HepG2 (cell line): ENCODE data around the gene CD300LB. TPM values are rescaled to one million over a fixed set of nuclear protein-coding genes. Genes with fewer than 3 reads are reported as not detected.

Experiments used
- ATAC-seq: fragments of 200-7000 bp; cut with Tn5 transposase; 3 replicates; pipeline ENCODE4 v1.9.1; 2020; ENCODE audit warnings: mild to moderate bottlenecking, moderate library complexity
- BruUV-seq: library from RNA; stranded (reverse); fragments of 400-500 nt; replicated peaks from 2 replicates; lab custom pipeline; 2021; lab: Mats Ljungman, UMichigan
- CTCF ChIA-PET: fragments of 300-600 bp; formaldehyde crosslinking; extraction: SDS; loops from one replicate; lab custom pipeline; 2021; ENCODE audit warnings: low total read pairs, inconsistent platforms, low intra/inter-chr PET ratio; lab: Yijun Ruan, JAX
- POLR2A ChIA-PET: fragments of 350-600 bp; sonication (Branson Sonifier 250); formaldehyde crosslinking; loops from one replicate; lab custom pipeline; 2020; ENCODE audit warnings: antibody characterized with exemption, inconsistent platforms; lab: Yijun Ruan, JAX
- DNase-seq: peaks from one replicate; pipeline ENCODE4 v3.0.0-alpha.2; 2015; ENCODE audit warnings: low spot score
- FAIRE-seq: peaks from 3 replicates; lab custom pipeline; 2011; peaks lifted over from hg19 to GRCh38; lab: Jason Lieb, UNC
- H2AFZ ChIP-seq: one replicate; pipeline ENCODE4 v1.6.1; 2011; ENCODE audit warnings: low read length, inconsistent platforms
- H3K27ac ChIP-seq: fragments of 300-600 bp; 3 replicates; pipeline ENCODE4 v1.8.0; 2011; ENCODE audit warnings: mixed run types, mild to moderate bottlenecking, mixed read lengths, low read length, inconsistent platforms; ENCODE audit not compliant: insufficient read depth; ENCODE audit errors: extremely low read length
- H3K27me3 ChIP-seq, 2 experiments: fragments of 200-600 bp in 1 of 2; 2 replicates in 1 of 2; 3 replicates in 1 of 2; pipeline versions ENCODE4 v1.6.0 to v1.8.0; 2011; ENCODE audit warnings: low read length in 2 of 2, mild to moderate bottlenecking in 2 of 2, moderate library complexity in 2 of 2, inconsistent platforms in 1 of 2; ENCODE audit not compliant: insufficient read depth in 2 of 2, control insufficient read depth in 1 of 2
- H3K36me3 ChIP-seq, 2 experiments: fragments of 200-600 bp in 1 of 2; replicated peaks in 1 of 2; 2 replicates in 1 of 2; 3 replicates in 1 of 2; pipeline versions ENCODE4 v1.5.1 to v1.8.0; 2011; ENCODE audit warnings: low read length in 2 of 2, inconsistent platforms in 1 of 2; ENCODE audit not compliant: insufficient read depth in 2 of 2, control insufficient read depth in 1 of 2
- H3K4me1 ChIP-seq: 2 replicates; pipeline ENCODE4 v1.5.1; 2012; ENCODE audit warnings: low read length, inconsistent platforms; ENCODE audit not compliant: insufficient read depth
- H3K4me2 ChIP-seq: 2 replicates; pipeline ENCODE4 v1.6.0; 2011; ENCODE audit warnings: low read depth, low read length, inconsistent platforms
- H3K4me3 ChIP-seq, 3 experiments: fragments of 200-600 bp in 1 of 3; sonication (generic), shearing (Covaris generic) in 1 of 3; replicated peaks in 1 of 3; 2 replicates each; pipeline ENCODE4 v1.5.1; 2011 to 2016; ENCODE audit warnings: low read length in 3 of 3, inconsistent platforms in 2 of 3, low read depth in 2 of 3, mild to moderate bottlenecking in 2 of 3, control low read depth in 1 of 3, mixed read lengths in 1 of 3; ENCODE audit not compliant: insufficient read depth in 1 of 3
- H3K79me2 ChIP-seq: one replicate; pipeline ENCODE4 v1.6.1; 2011; ENCODE audit warnings: low read length, inconsistent platforms; ENCODE audit not compliant: insufficient read depth
- H3K9ac ChIP-seq: 2 replicates; pipeline ENCODE4 v1.6.0; 2011; ENCODE audit warnings: mild to moderate bottlenecking, low read depth, low read length, inconsistent platforms; ENCODE audit not compliant: insufficient read depth
- H3K9me3 ChIP-seq: 2 replicates; pipeline ENCODE4 v1.5.1; 2012; ENCODE audit warnings: mild to moderate bottlenecking, low read length
- H4K20me1 ChIP-seq: 2 replicates; pipeline ENCODE4 v1.6.0; 2011; ENCODE audit warnings: inconsistent platforms, mild to moderate bottlenecking, low read length, moderate library complexity; ENCODE audit not compliant: insufficient read depth
- FOXO1 ChIP-seq: sonication (generic); formaldehyde crosslinking; IDR thresholded peaks from 2 replicates; pipeline ENCODE4 v1.4.0; 2020; ENCODE audit warnings: missing genetic modification reagents
- KLF9 ChIP-seq: IDR thresholded peaks from 2 replicates; pipeline ENCODE4 v1.6.1; 2016; ENCODE audit warnings: low read depth
- MBNL3 ChIP-seq: fragments of 250-450 bp; sonication (Bioruptor Pico); conservative IDR thresholded peaks from 2 replicates; pipeline ENCODE4 v1.8.0; 2022; ENCODE audit warnings: mild to moderate bottlenecking, inconsistent platforms
- NCOA5 ChIP-seq: sonication (generic); formaldehyde crosslinking; IDR thresholded peaks from 2 replicates; pipeline ENCODE4 v1.4.0; 2020; ENCODE audit warnings: missing genetic modification reagents
- NCOR1 ChIP-seq: fragments of 200-600 bp; sonication (generic); IDR thresholded peaks from 2 replicates; pipeline ENCODE4 v1.7.0; 2017; ENCODE audit warnings: antibody characterized with exemption, low read length, borderline replicate concordance
- SIN3B ChIP-seq: fragments of 150-350 bp; IDR thresholded peaks from 2 replicates; pipeline ENCODE4 v1.6.1; 2014; ENCODE audit warnings: low read length
- ZEB1 ChIP-seq: IDR thresholded peaks from 2 replicates; pipeline ENCODE4 v1.6.1; 2012; ENCODE audit warnings: mild to moderate bottlenecking, low read depth, inconsistent platforms; ENCODE audit not compliant: insufficient replicate concordance
- ZKSCAN8 ChIP-seq: IDR thresholded peaks from 2 replicates; pipeline ENCODE4 v1.6.1; 2016; ENCODE audit warnings: borderline replicate concordance, missing genetic modification reagents, missing compliant biosample characterization
- WGBS: methylation state at CpG from one replicate; pipeline ENCODE4 v1.1.6; 2017; ENCODE audit warnings: low lambda C conversion rate; 5-methylcytosine and 5-hydroxymethylcytosine counted together
- in situ Hi-C: cut with HindIII; loops from 2 replicates; pipeline ENCODE4 v1.10.0; 2017; ENCODE audit warnings: low pct_unique_long_range_greater_than_20kb; ENCODE audit not compliant: extremely low pct_ligation_motif_present
- intact Hi-C: fragments of 100-400 bp; cut with micrococcal nuclease; formaldehyde crosslinking; loops from one replicate; pipeline ENCODE4 v1.10.0; 2022; ENCODE audit not compliant: unreplicated experiment
- polyA plus RNA-seq, 8 experiments: library from polyadenylated mRNA; depleted of rRNA in 3 of 8; stranded (reverse) in 7 of 8; unstranded in 1 of 8; fragments of >200 nt; fragmentation: Illumina TruSeq in 4 of 8; extraction: Trizol in 4 of 8; gene quantifications; 2 replicates each; pipeline versions ENCODE4 v1.2.1 to v1.2.3, GENCODE V29; 2011 to 2016; ENCODE audit warnings: low read depth in 4 of 8, missing spikeins in 1 of 8, mixed read lengths in 1 of 8; ENCODE audit not compliant: insufficient read depth in 1 of 8
- total RNA-seq, 5 experiments: library from RNA; depleted of rRNA; stranded (reverse); fragments of >200 nt; fragmentation: Illumina TruSeq; extraction: Trizol; gene quantifications; 2 replicates each; pipeline ENCODE4 v1.2.3, GENCODE V29; 2016; ENCODE audit warnings: low read depth in 1 of 5
- TF ChIP-seq, protein P1 (sequence below): sonication (generic); formaldehyde crosslinking; conservative IDR thresholded peaks from 2 replicates; pipeline ENCODE4 v1.5.0; 2020; ENCODE audit warnings: missing genetic modification reagents

The CD300LB gene
- total and polyA plus RNA-seq, 2 of the 13 experiments (the other 11 are each of a cell fraction or from before 2014, with no cell fraction given) = not detected

GRCh38 chr17:74567397-74567796, 36.1 kb upstream of the CD300LB start, which contains the start of gene CD300H:
CD300H (minus strand) TSS chr17:74567509.
- Histone ChIP-seq H2AFZ (no peak within 1 kb of the TSS), H3K27ac (no peak within 1 kb of the TSS), H3K4me2 (no peak within 1 kb of the TSS), H3K9ac (no peak within 1 kb of the TSS), H3K9me3 (no peaks in the 10 kb centered on the region), H3K4me1 (no peaks in the 10 kb centered on the region), H3K79me2 (no peaks in the 10 kb centered on the region), H3K4me3 (no peak within 1 kb of the TSS), H3K27me3 (peaks cover 6 to 42% of the 10 kb centered on the region in 2 experiments), H3K36me3 (no peaks in the 10 kb centered on the region), H4K20me1 (no peaks in the 10 kb centered on the region)
- no peak for FAIRE-seq
- ChIA-PET POLR2A (no interaction called here), CTCF (no interaction called here)
- intact Hi-C loops (no loop called here), in situ Hi-C loops (no loop called here)
- TF ChIP-seq KLF9 (CRISPR knock-in tag) = no peak
- TF ChIP-seq SIN3B = no peak
- TF ChIP-seq, protein P1, sequence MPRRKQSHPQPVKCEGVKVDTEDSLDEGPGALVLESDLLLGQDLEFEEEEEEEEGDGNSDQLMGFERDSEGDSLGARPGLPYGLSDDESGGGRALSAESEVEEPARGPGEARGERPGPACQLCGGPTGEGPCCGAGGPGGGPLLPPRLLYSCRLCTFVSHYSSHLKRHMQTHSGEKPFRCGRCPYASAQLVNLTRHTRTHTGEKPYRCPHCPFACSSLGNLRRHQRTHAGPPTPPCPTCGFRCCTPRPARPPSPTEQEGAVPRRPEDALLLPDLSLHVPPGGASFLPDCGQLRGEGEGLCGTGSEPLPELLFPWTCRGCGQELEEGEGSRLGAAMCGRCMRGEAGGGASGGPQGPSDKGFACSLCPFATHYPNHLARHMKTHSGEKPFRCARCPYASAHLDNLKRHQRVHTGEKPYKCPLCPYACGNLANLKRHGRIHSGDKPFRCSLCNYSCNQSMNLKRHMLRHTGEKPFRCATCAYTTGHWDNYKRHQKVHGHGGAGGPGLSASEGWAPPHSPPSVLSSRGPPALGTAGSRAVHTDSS (CRISPR knock-in tag) = no peak
- no peak for TF ChIP-seq NCOR1
- no peak for TF ChIP-seq MBNL3 (CRISPR knock-in tag)
- no peak for TF ChIP-seq NCOA5 (CRISPR knock-in tag)
- TF ChIP-seq FOXO1 (CRISPR knock-in tag) = no peak
- TF ChIP-seq ZKSCAN8 (CRISPR knock-in tag) = no peak
- TF ChIP-seq ZEB1 = no peak
- no TSS peak for BruUV-seq
- no peak for DNase-seq
- 25% methylated on average over 2 of the region's 2 CpGs for WGBS
- ATAC-seq = no peak
